Measurements from ENCODE around the gene PARP16. TPM values are rescaled to one million over a fixed set of nuclear protein-coding genes. Genes with fewer than 3 reads are reported as not detected.

Gene PARP16, protein sequence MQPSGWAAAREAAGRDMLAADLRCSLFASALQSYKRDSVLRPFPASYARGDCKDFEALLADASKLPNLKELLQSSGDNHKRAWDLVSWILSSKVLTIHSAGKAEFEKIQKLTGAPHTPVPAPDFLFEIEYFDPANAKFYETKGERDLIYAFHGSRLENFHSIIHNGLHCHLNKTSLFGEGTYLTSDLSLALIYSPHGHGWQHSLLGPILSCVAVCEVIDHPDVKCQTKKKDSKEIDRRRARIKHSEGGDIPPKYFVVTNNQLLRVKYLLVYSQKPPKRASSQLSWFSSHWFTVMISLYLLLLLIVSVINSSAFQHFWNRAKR
- total RNA-seq: 1 to 10 TPM; 2.6 to 3.3 (median 3.0) TPM

DNA sequence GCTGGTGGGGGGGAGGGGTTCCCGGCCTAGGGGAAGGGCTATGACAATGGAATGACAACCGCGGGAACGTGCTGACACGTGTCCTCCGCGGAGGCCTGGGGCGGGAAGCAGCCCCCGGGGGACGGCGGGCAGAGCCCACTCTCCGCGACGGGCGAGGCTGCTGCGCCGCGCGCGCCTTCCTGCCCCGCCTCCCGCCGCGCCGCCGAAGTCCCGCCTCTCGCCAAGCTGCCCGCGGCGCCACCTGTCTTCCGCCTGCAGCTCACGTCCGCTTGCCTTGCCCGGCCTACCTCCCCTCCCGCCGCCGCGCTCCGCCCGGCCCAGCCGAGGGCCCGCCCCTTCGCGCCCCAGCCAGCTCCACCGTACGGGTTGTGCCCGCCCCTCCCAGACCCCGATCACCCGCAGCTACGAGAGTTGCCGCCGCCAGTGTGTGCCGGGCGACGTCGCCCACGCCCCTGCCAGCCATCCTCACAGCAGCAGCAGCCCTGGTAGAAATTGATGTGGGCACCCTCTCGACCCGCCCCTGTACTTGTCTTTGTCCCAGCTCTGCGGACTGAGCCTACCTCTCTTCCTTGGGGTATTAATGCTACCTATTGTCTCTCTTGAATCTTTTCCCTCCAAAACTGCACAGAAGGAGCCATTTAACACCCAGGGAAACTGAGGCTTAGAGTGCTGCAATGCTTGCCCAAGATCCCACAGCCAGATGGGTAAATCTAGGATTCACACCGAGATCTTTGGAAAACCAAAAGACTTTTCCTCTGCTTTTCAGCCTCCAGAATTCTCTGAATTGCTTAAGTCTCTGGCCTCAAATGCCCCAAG, at the start of gene PARP16:
PARP16 (minus strand) TSS at position 180 of the 816 bp plus-strand sequence. CDS start 457 bp downstream, outside the sequence.
- Histone ChIP-seq H3K27ac (peak within 1 kb of the TSS; percentile 96 to 99 (median 98)), H3K36me3 (no peaks in the 10 kb centered on the region), H3K4me3 (peak within 1 kb of the TSS; percentile 74 to 91 (median 87)), H3K9me3 (no peaks in the 10 kb centered on the region), H3K27me3 (no peaks in the 10 kb centered on the region), H3K4me1 (peaks cover 9 to 11% of the 10 kb centered on the region in 2 donors)
- peak; percentile 89 to 92 for DNase-seq
- in situ Hi-C loops (cut with MboI; ENCODE audit: low sequenced_read_pairs in 4 of 4) (loop anchor here in 3 of 4 donors (25.0 kb wide), 1 partner anchor 250 kb away; the partner anchor contains the start of genes MTFMT (in 3 of the 3) and SLC51B (in 3 of the 3)), intact Hi-C loops (cut with DNase I; ENCODE audit: low total_unique reads) (loop anchor here (1.0 to 5.0 kb wide), 3 partner anchors 17 to 235 kb away; partner anchors contain the start of genes PDCD7 and RNU5B-1)
- peak; percentile 90 for ATAC-seq
- TF ChIP-seq, protein P1, sequence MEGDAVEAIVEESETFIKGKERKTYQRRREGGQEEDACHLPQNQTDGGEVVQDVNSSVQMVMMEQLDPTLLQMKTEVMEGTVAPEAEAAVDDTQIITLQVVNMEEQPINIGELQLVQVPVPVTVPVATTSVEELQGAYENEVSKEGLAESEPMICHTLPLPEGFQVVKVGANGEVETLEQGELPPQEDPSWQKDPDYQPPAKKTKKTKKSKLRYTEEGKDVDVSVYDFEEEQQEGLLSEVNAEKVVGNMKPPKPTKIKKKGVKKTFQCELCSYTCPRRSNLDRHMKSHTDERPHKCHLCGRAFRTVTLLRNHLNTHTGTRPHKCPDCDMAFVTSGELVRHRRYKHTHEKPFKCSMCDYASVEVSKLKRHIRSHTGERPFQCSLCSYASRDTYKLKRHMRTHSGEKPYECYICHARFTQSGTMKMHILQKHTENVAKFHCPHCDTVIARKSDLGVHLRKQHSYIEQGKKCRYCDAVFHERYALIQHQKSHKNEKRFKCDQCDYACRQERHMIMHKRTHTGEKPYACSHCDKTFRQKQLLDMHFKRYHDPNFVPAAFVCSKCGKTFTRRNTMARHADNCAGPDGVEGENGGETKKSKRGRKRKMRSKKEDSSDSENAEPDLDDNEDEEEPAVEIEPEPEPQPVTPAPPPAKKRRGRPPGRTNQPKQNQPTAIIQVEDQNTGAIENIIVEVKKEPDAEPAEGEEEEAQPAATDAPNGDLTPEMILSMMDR (IDR thresholded peaks at IDR 0.05 in 4 of 5, conservative IDR thresholded peaks at IDR 0.05 in 1 of 5): peak in 4 of 5 experiments; percentile 43 to 83 (median 71)
- TF ChIP-seq POLR2A (IDR thresholded peaks at IDR 0.05): peak; percentile 85 to 92

GRCh38 chr15:65335278-65336055, 48.8 kb upstream of the PARP16 start:
- Histone ChIP-seq H3K4me1 (no peaks in the 10 kb centered on the region), H3K4me3 (no peak overlapping the region), H3K27me3 (no peaks in the 10 kb centered on the region), H3K9me3 (no peaks in the 10 kb centered on the region), H3K27ac (no peak overlapping the region), H3K36me3 (no peaks in the 10 kb centered on the region)
- DNase-seq: no peak
- TF ChIP-seq, protein P1 (IDR thresholded peaks at IDR 0.05 in 4 of 5, conservative IDR thresholded peaks at IDR 0.05 in 1 of 5): no peak
- intact Hi-C loops (cut with DNase I; ENCODE audit: low total_unique reads) (no loop called here), in situ Hi-C loops (cut with MboI; ENCODE audit: low sequenced_read_pairs in 4 of 4) (loop anchor here in 1 of 4 donors (5.0 kb wide), 1 partner anchor 37 kb away; no protein-coding TSS in a partner anchor)
- no peak for ATAC-seq

DNA sequence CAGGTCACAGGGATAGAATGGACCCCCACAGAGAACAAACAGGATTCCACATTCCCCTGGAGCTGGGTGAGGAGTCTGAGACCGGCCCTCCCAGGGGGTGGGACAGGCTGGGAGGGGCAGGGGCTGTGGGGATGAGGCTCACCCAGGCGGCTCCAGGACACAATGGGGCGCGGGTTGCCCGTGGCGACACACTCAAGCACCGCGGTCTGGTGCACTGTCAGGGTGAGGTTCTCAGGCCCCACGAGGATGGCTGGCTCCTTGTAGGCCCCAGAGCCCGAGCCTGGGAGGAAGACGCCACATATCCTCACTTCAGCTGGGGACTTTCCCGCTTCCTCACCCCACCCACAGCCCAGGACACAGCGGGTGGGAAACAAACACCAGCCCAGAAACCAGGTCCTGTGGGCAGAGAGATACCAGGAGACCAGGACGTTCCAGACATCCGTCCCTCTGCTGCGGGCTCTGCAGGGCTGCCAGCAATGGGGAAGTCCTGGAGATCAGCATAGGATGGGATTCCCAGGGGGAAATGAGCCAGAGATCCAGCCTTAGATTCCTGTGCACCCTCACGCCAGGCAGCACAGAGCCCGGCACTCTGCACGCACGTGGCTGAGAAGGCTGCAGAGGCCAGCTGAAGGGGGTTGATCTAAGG, 48.0 kb upstream of the PARP16 start:
- in situ Hi-C loops (cut with MboI; ENCODE audit: low sequenced_read_pairs in 4 of 4) (loop anchor here in 1 of 4 donors (5.0 kb wide), 1 partner anchor 38 kb away; no protein-coding TSS in a partner anchor), intact Hi-C loops (cut with DNase I; ENCODE audit: low total_unique reads) (no loop called here)
- no peaks in the 10 kb centered on the region for H3K27me3 ChIP-seq
- no peaks in the 10 kb centered on the region for H3K4me1 ChIP-seq
- no peak overlapping the region for H3K27ac ChIP-seq
- DNase-seq (no peak), ATAC-seq (no peak)
- H3K9me3 ChIP-seq: no peaks in the 10 kb centered on the region
- no peak overlapping the region for H3K4me3 ChIP-seq
- TF ChIP-seq, protein P1 (IDR thresholded peaks at IDR 0.05 in 4 of 5, conservative IDR thresholded peaks at IDR 0.05 in 1 of 5): no peak
- no peak for TF ChIP-seq POLR2A (IDR thresholded peaks at IDR 0.05)
- no peaks in the 10 kb centered on the region for H3K36me3 ChIP-seq

GRCh38 chr15:65333856-65334255, 47.2 kb upstream of the PARP16 start:
- TF ChIP-seq, protein P1 (IDR thresholded peaks at IDR 0.05 in 4 of 5, conservative IDR thresholded peaks at IDR 0.05 in 1 of 5): no peak
- no peak for TF ChIP-seq POLR2A (IDR thresholded peaks at IDR 0.05)
- Histone ChIP-seq H3K27me3 (no peaks in the 10 kb centered on the region), H3K9me3 (no peaks in the 10 kb centered on the region), H3K4me3 (no peak overlapping the region), H3K4me1 (no peaks in the 10 kb centered on the region), H3K36me3 (no peaks in the 10 kb centered on the region), H3K27ac (no peak overlapping the region)
- in situ Hi-C loops (cut with MboI; ENCODE audit: low sequenced_read_pairs in 4 of 4) (no loop called here), intact Hi-C loops (cut with DNase I; ENCODE audit: low total_unique reads) (no loop called here)
- ATAC-seq (no peak), DNase-seq (no peak)
